ENCODE results near the gene STIM2. TPM values are rescaled to one million over a fixed set of nuclear protein-coding genes. Genes with fewer than 3 reads are reported as not detected.

Gene STIM2
- total and polyA plus RNA-seq, 7 donors, result 2.4 to 8.4 (median 4.9) TPM

- 93 to 97% (median 95%) methylated on average over 2 of the region's 2 CpGs for WGBS, 3 donors
- no peaks in the 10 kb centered on the region for H3K4me1 ChIP-seq
- DNase-seq, result no peak
These were observed 134.7 kb downstream of the STIM2 start for GRCh38 chr4:26995316-26995715.

GRCh38 chr4:26996745-26997144 lies 136.1 kb downstream of the STIM2 start:
- Histone ChIP-seq H3K36me3 (ENCODE audit: insufficient read depth in 1 of 2, low read depth in 1 of 2) (no peaks in the 10 kb centered on the region), H3K27ac (no peak overlapping the region), H3K4me1 (no peaks in the 10 kb centered on the region), H3K9me3 (no peaks in the 10 kb centered on the region), H3K4me3 (no peak overlapping the region), H3K27me3 (ENCODE audit: insufficient read depth in 3 of 3, low read length in 2 of 3) (no peaks in the 10 kb centered on the region)
- TF ChIP-seq, protein P1, sequence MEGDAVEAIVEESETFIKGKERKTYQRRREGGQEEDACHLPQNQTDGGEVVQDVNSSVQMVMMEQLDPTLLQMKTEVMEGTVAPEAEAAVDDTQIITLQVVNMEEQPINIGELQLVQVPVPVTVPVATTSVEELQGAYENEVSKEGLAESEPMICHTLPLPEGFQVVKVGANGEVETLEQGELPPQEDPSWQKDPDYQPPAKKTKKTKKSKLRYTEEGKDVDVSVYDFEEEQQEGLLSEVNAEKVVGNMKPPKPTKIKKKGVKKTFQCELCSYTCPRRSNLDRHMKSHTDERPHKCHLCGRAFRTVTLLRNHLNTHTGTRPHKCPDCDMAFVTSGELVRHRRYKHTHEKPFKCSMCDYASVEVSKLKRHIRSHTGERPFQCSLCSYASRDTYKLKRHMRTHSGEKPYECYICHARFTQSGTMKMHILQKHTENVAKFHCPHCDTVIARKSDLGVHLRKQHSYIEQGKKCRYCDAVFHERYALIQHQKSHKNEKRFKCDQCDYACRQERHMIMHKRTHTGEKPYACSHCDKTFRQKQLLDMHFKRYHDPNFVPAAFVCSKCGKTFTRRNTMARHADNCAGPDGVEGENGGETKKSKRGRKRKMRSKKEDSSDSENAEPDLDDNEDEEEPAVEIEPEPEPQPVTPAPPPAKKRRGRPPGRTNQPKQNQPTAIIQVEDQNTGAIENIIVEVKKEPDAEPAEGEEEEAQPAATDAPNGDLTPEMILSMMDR (IDR thresholded peaks at IDR 0.05), result no peak
- intact Hi-C loops (cut with DNase I), result no loop called here
- no peak for DNase-seq
- no peak for ATAC-seq

More at GRCh38 chr4:26995316-26995715, 134.7 kb downstream of the STIM2 start:
- no peak for ATAC-seq
- peaks cover 3% of the 10 kb centered on the region for H3K9me3 ChIP-seq
- H3K4me3 ChIP-seq, result no peak overlapping the region
- TF ChIP-seq, protein P1 (IDR thresholded peaks at IDR 0.05), result no peak
- intact Hi-C loops (cut with DNase I), result no loop called here
- H3K36me3 ChIP-seq (ENCODE audit: insufficient read depth in 1 of 2, low read depth in 1 of 2), result no peaks in the 10 kb centered on the region
- no peak overlapping the region for H3K27ac ChIP-seq
- no peaks in the 10 kb centered on the region for H3K27me3 ChIP-seq (ENCODE audit: insufficient read depth in 3 of 3, low read length in 2 of 3)

- no peak for ATAC-seq
- H3K36me3 ChIP-seq (ENCODE audit: insufficient read depth in 1 of 2, low read depth in 1 of 2), result peaks cover 0 to 18% of the 10 kb centered on the region in 2 donors
- no peaks in the 10 kb centered on the region for H3K9me3 ChIP-seq
- TF ChIP-seq, protein P1 (IDR thresholded peaks at IDR 0.05), result no peak
- DNase-seq, result no peak
- intact Hi-C loops (cut with DNase I), result loop anchor here (10.0 kb wide), 2 partner anchors 205 to 215 kb away; no protein-coding TSS in a partner anchor
- H3K27ac ChIP-seq, result no peak overlapping the region
- no peak overlapping the region for H3K4me3 ChIP-seq
- no peaks in the 10 kb centered on the region for H3K4me1 ChIP-seq
- no peaks in the 10 kb centered on the region for H3K27me3 ChIP-seq (ENCODE audit: insufficient read depth in 3 of 3, low read length in 2 of 3)
These were observed 139.0 kb downstream of the STIM2 start for GRCh38 chr4:26999689-27000088.

- H3K9me3 ChIP-seq, result no peaks in the 10 kb centered on the region
- no peak overlapping the region for H3K27ac ChIP-seq
- no peak for DNase-seq
- WGBS, 3 donors, result 40 to 72% (median 49%) methylated on average over 2 of the region's 2 CpGs
- peaks cover 0 to 18% of the 10 kb centered on the region in 2 donors for H3K36me3 ChIP-seq (ENCODE audit: insufficient read depth in 1 of 2, low read depth in 1 of 2)
- no peak for ATAC-seq
- intact Hi-C loops (cut with DNase I), result loop anchor here (10.0 kb wide), 2 partner anchors 205 to 215 kb away; no protein-coding TSS in a partner anchor
- TF ChIP-seq, protein P1 (IDR thresholded peaks at IDR 0.05), result no peak
- no peak overlapping the region for H3K4me3 ChIP-seq
- H3K4me1 ChIP-seq, result no peaks in the 10 kb centered on the region
- no peaks in the 10 kb centered on the region for H3K27me3 ChIP-seq (ENCODE audit: insufficient read depth in 3 of 3, low read length in 2 of 3)
These were observed 139.5 kb downstream of the STIM2 start for GRCh38 chr4:27000122-27000521.

- DNase-seq (no peak), ATAC-seq (no peak)
- Histone ChIP-seq H3K27ac (no peak overlapping the region), H3K4me1 (no peaks in the 10 kb centered on the region), H3K4me3 (no peak overlapping the region), H3K36me3 (ENCODE audit: insufficient read depth in 1 of 2, low read depth in 1 of 2) (peaks cover 0 to 18% of the 10 kb centered on the region in 2 donors), H3K27me3 (ENCODE audit: insufficient read depth in 3 of 3, low read length in 2 of 3) (no peaks in the 10 kb centered on the region), H3K9me3 (no peaks in the 10 kb centered on the region)
- TF ChIP-seq, protein P1 (IDR thresholded peaks at IDR 0.05), result peak; percentile 11
- WGBS, 3 donors, result 72 to 89% (median 74%) methylated on average over 1 of the region's 1 CpG
- intact Hi-C loops (cut with DNase I), result loop anchor here (10.0 kb wide), 2 partner anchors 206 to 216 kb away; no protein-coding TSS in a partner anchor
These were observed 140.2 kb downstream of the STIM2 start for GRCh38 chr4:27000820-27001219.

All from psoas muscle (tissue), 8 donors.